A549 (cell line): ENCODE data around the gene ENAH. TPM values are rescaled to one million over a fixed set of nuclear protein-coding genes. Genes with fewer than 3 reads are reported as not detected.
A peak's percentile ranks its signal among the peaks of the same experiment; 100 is the strongest.

Experiments
- ATAC-seq, 2 experiments: fragments of 200-7000 bp in 1 of 2; fragments of >200 bp in 1 of 2; cut with Nextera tagmentation in 1 of 2; cut with Tn5 transposase in 1 of 2; 3 replicates each; pipeline versions ENCODE4 v1.8.0 to v1.9.1; 2018 to 2020; ENCODE audit warnings: mild to moderate bottlenecking in 1 of 2, moderate library complexity in 1 of 2
- CTCF ChIA-PET: fragments of 300-600 bp; sonication (Branson Sonifier 250); formaldehyde crosslinking; extraction: SDS; loops from one replicate; lab custom pipeline; 2021; ENCODE audit warnings: antibody characterized with exemption, inconsistent platforms; lab: Yijun Ruan, JAX
- POLR2A ChIA-PET: fragments of 350-600 bp; formaldehyde crosslinking; extraction: SDS; loops from one replicate; lab custom pipeline; 2021; ENCODE audit warnings: antibody characterized with exemption, inconsistent platforms; lab: Yijun Ruan, JAX
- DNase-seq, 2 experiments: peaks; one replicate each; pipeline versions ENCODE4 v3.0.0 to v3.0.0-alpha.2; 2011 to 2016; ENCODE audit warnings: low read depth in 1 of 2, low spot score in 1 of 2
- FAIRE-seq: peaks from 2 replicates; lab custom pipeline; 2011; peaks lifted over from hg19 to GRCh38; lab: Jason Lieb, UNC
- H3K27ac ChIP-seq, 2 experiments: fragments of >200 bp; sonication (Bioruptor Twin); formaldehyde crosslinking; 3 replicates each; pipeline ENCODE4 v1.5.1; 2016 to 2017
- H3K4me1 ChIP-seq: fragments of >200 bp; sonication (Bioruptor Twin); formaldehyde crosslinking; 3 replicates; pipeline ENCODE4 v1.6.1; 2016
- H3K4me2 ChIP-seq: fragments of >200 bp; sonication (Bioruptor Twin); formaldehyde crosslinking; 3 replicates; pipeline ENCODE4 v1.6.1; 2016
- H3K4me3 ChIP-seq: fragments of >200 bp; sonication (Bioruptor Twin); formaldehyde crosslinking; 3 replicates; pipeline ENCODE4 v1.5.1; 2016
- H3K9me3 ChIP-seq: fragments of >200 bp; sonication (Bioruptor Twin); formaldehyde crosslinking; 3 replicates; pipeline ENCODE4 v1.6.1; 2016
- ATOH8 ChIP-seq: fragments of 250-450 bp; sonication (Bioruptor Pico); IDR thresholded peaks from 2 replicates; pipeline ENCODE4 v1.5.0; 2020; ENCODE audit warnings: low read depth, mild to moderate bottlenecking, moderate library complexity
- BCL3 ChIP-seq: fragments of >200 bp; sonication (Bioruptor Twin); formaldehyde crosslinking; IDR thresholded peaks from 3 replicates; pipeline ENCODE4 v1.6.1; 2016
- CBX2 ChIP-seq: fragments of 200-600 bp; sonication (generic); IDR thresholded peaks from 2 replicates; pipeline ENCODE4 v1.6.1; 2016; ENCODE audit warnings: low read depth, mild to moderate bottlenecking, borderline replicate concordance
- CBX8 ChIP-seq: fragments of 200-600 bp; sonication (generic); IDR thresholded peaks from 2 replicates; pipeline ENCODE4 v1.6.1; 2016
- CEBPB ChIP-seq, 2 experiments: fragments of >200 bp in 1 of 2; sonication (Bioruptor Twin) in 1 of 2; formaldehyde crosslinking in 1 of 2; IDR thresholded peaks; 2 replicates each; pipeline ENCODE4 v1.6.1; 2012 to 2016
- CHD2 ChIP-seq: fragments of 150-350 bp; IDR thresholded peaks from 2 replicates; pipeline ENCODE4 v1.6.1; 2014; ENCODE audit warnings: low read length; ENCODE audit not compliant: partially characterized antibody
- CHD4 ChIP-seq: fragments of 200-600 bp; sonication (generic); IDR thresholded peaks from 2 replicates; pipeline ENCODE4 v1.6.1; 2016; ENCODE audit warnings: antibody characterized with exemption, mild to moderate bottlenecking, borderline replicate concordance
- CTCF ChIP-seq: fragments of >200 bp; sonication (Bioruptor Twin); formaldehyde crosslinking; IDR thresholded peaks from 3 replicates; pipeline ENCODE4 v1.5.1; 2016
- EHMT2 ChIP-seq: fragments of 200-600 bp; sonication (generic); IDR thresholded peaks from 2 replicates; pipeline ENCODE4 v1.6.1; 2016; ENCODE audit warnings: antibody characterized with exemption, low read depth, mild to moderate bottlenecking, moderate library complexity
- EP300 ChIP-seq, 2 experiments: fragments of >200 bp; sonication (Bioruptor Twin); formaldehyde crosslinking; IDR thresholded peaks; 2 replicates in 1 of 2; 3 replicates in 1 of 2; pipeline ENCODE4 v1.6.1; 2016 to 2017
- ESRRA ChIP-seq: fragments of 150-350 bp; IDR thresholded peaks from 2 replicates; pipeline ENCODE4 v1.6.1; 2014; ENCODE audit warnings: mild to moderate bottlenecking, low read length, borderline replicate concordance
- FOSB ChIP-seq: fragments of 250-450 bp; sonication (Bioruptor Pico); IDR thresholded peaks from 2 replicates; pipeline ENCODE4 v1.5.0; 2020; ENCODE audit warnings: mild to moderate bottlenecking, moderate library complexity
- FOSL2 ChIP-seq, 2 experiments: fragments of 450-650 bp in 1 of 2; fragments of >200 bp in 1 of 2; sonication (Bioruptor Twin) in 1 of 2; formaldehyde crosslinking; IDR thresholded peaks; 2 replicates each; pipeline versions ENCODE4 v1.5.0 to v1.6.1; 2016 to 2020; ENCODE audit warnings: mild to moderate bottlenecking in 1 of 2, moderate library complexity in 1 of 2
- FOXS1 ChIP-seq: fragments of 250-450 bp; sonication (Bioruptor Pico); IDR thresholded peaks from 2 replicates; pipeline ENCODE4 v1.5.0; 2020; ENCODE audit warnings: mild to moderate bottlenecking, moderate library complexity
- GATA3 ChIP-seq: IDR thresholded peaks from 2 replicates; pipeline ENCODE4 v1.6.1; 2012; ENCODE audit warnings: borderline replicate concordance
- HDAC2 ChIP-seq: fragments of 200-600 bp; sonication (generic); IDR thresholded peaks from 2 replicates; pipeline ENCODE4 v1.6.1; 2016
- HES2 ChIP-seq: fragments of >200 bp; sonication (Bioruptor Twin); formaldehyde crosslinking; IDR thresholded peaks from 2 replicates; pipeline ENCODE4 v1.6.1; 2016
- HEYL ChIP-seq: fragments of 250-450 bp; sonication (Bioruptor Pico); IDR thresholded peaks from 2 replicates; pipeline ENCODE4 v1.8.0; 2021; ENCODE audit warnings: mild to moderate bottlenecking, moderate library complexity
- HOXB13 ChIP-seq: fragments of 250-450 bp; sonication (Bioruptor Pico); IDR thresholded peaks from 2 replicates; pipeline ENCODE4 v1.5.0; 2020; ENCODE audit warnings: low read depth, mild to moderate bottlenecking, moderate library complexity
- JUN ChIP-seq, 2 experiments: fragments of >200 bp; sonication (Bioruptor Twin); formaldehyde crosslinking; IDR thresholded peaks; 2 replicates in 1 of 2; 3 replicates in 1 of 2; pipeline ENCODE4 v1.6.1; 2016 to 2017
- JUNB ChIP-seq: fragments of >200 bp; sonication (Bioruptor Twin); formaldehyde crosslinking; IDR thresholded peaks from 2 replicates; pipeline ENCODE4 v1.6.1; 2016
- MAFK ChIP-seq: fragments of 450-650 bp; IDR thresholded peaks from 2 replicates; pipeline ENCODE4 v1.6.1; 2014; ENCODE audit not compliant: partially characterized antibody
- NPAS2 ChIP-seq: fragments of 250-450 bp; sonication (Bioruptor Pico); IDR thresholded peaks from 2 replicates; pipeline ENCODE4 v1.8.0; 2022; ENCODE audit warnings: mild to moderate bottlenecking, moderate library complexity, borderline replicate concordance
- POLR2A ChIP-seq: IDR thresholded peaks from 2 replicates; pipeline ENCODE4 v1.6.1; 2012; ENCODE audit warnings: mild to moderate bottlenecking, low read length
- RAD21 ChIP-seq, 2 experiments: fragments of >200 bp in 1 of 2; sonication (Bioruptor Twin) in 1 of 2; formaldehyde crosslinking in 1 of 2; IDR thresholded peaks in 1 of 2; conservative IDR thresholded peaks in 1 of 2; 2 replicates in 1 of 2; 3 replicates in 1 of 2; pipeline ENCODE4 v1.6.1; 2012 to 2018; ENCODE audit warnings: inconsistent platforms in 1 of 2
- RNF2 ChIP-seq: fragments of 200-600 bp; sonication (generic); IDR thresholded peaks from 2 replicates; pipeline ENCODE4 v1.6.1; 2016; ENCODE audit warnings: low read depth, mild to moderate bottlenecking, antibody characterized with exemption, moderate library complexity, borderline replicate concordance
- SMC3 ChIP-seq: fragments of >200 bp; sonication (Bioruptor Twin); formaldehyde crosslinking; IDR thresholded peaks from 3 replicates; pipeline ENCODE4 v1.6.1; 2018; ENCODE audit warnings: inconsistent platforms
- USF2 ChIP-seq: fragments of 450-650 bp; IDR thresholded peaks from 2 replicates; pipeline ENCODE4 v1.6.1; 2014; ENCODE audit warnings: antibody characterized with exemption
- ZC3H11A ChIP-seq: fragments of 450-650 bp; IDR thresholded peaks from 2 replicates; pipeline ENCODE4 v1.6.1; 2014; ENCODE audit warnings: antibody characterized with exemption, mild to moderate bottlenecking
- WGBS: methylation state at CpG from one replicate; pipeline ENCODE4 v1.1.6; 2017; ENCODE audit errors: missing lambda C conversion rate; 5-methylcytosine and 5-hydroxymethylcytosine counted together
- polyA plus RNA-seq, 4 experiments: library from polyadenylated mRNA; depleted of rRNA in 3 of 4; stranded (reverse); fragments of >200 nt; fragmentation: RNase III in 1 of 4; extraction: RNeasy Plus Mini Kit Qiagen cat#74134 plus additional on column Dnase treatment in 1 of 4; gene quantifications; 2 replicates in 3 of 4; 3 replicates in 1 of 4; pipeline ENCODE4 v1.2.3, GENCODE V29; 2011 to 2017

Gene ENAH
- polyA plus RNA-seq, 2 of the 4 experiments (the other 2 are of a cell fraction) = 142 to 155 TPM

- peak; percentile 46 for FAIRE-seq
- ChIA-PET POLR2A (no interaction called here), CTCF (interaction anchor here (0.7 to 1.9 kb wide), 7 partner anchors 23 to 176 kb away, joined by 3 to 7 read pairs (median 3); no protein-coding TSS in a partner anchor)
Measured at GRCh38 chr1:225603538-225604354, 49.2 kb downstream of the ENAH start.

GRCh38 chr1:225602590-225603206 lies 50.2 kb downstream of the ENAH start:
- Histone ChIP-seq H3K9me3 (0 out of 3 replicates have a peak, but pooled peaks cover 9% of the 10 kb centered on the region), H3K4me3 (no peak overlapping the region; the same call in 2 of the 3 replicates), H3K4me1 (peaks cover 67% of the 10 kb centered on the region), H3K4me2 (peak overlapping the region; percentile 63), H3K27ac (peak overlapping the region in 1 of 2 experiments; percentile 26; a peak in 1 of 6 replicates)
- POLR2A ChIA-PET = no interaction called here
- ATAC-seq = no peak
- CTCF ChIA-PET = interaction anchor here (0.6 to 1.9 kb wide), 5 partner anchors 73 to 223 kb away, joined by 3 to 7 read pairs (median 3); no protein-coding TSS in a partner anchor
- TF ChIP-seq JUNB (no peak), FOSL2 (IDR thresholded peaks at IDR 0.05) (no peak), FOSL2 (CRISPR knock-in tag; IDR thresholded peaks at IDR 0.05) (no peak), USF2 (no peak), CBX2 (no peak), CTCF (no peak), BCL3 (no peak), RAD21 (conservative IDR thresholded peaks at IDR 0.05 in 1 of 2, IDR thresholded peaks at IDR 0.05 in 1 of 2) (no peak), JUN (IDR thresholded peaks at IDR 0.05) (no peak), FOSB (CRISPR knock-in tag) (no peak), EHMT2 (no peak), HES2 (no peak), POLR2A (no peak), CBX8 (no peak), HEYL (CRISPR knock-in tag) (no peak), CHD2 (no peak), HOXB13 (CRISPR knock-in tag) (no peak), HDAC2 (no peak)
- peak; percentile 13 for FAIRE-seq
- 0% methylated on average over 1 of the region's 1 CpG for WGBS
- no peak for DNase-seq

More at GRCh38 chr1:225603538-225604354, 49.2 kb downstream of the ENAH start:
- peak; percentile 37 to 55 for DNase-seq
- Histone ChIP-seq H3K4me2 (peak overlapping the region; percentile 63), H3K4me1 (peaks cover 67% of the 10 kb centered on the region), H3K27ac (peak overlapping the region; percentile 26 to 57; a peak in 4 of 6 replicates), H3K9me3 (0 out of 3 replicates have a peak, but pooled peaks cover 9% of the 10 kb centered on the region), H3K4me3 (no peak overlapping the region)
- ATAC-seq = peak in 1 of 2 experiments; percentile 73; a peak in 3 of 6 replicates
- TF ChIP-seq SMC3 = no peak
- no peak for TF ChIP-seq ZC3H11A
- peak; percentile 67 for TF ChIP-seq MAFK
- no peak for TF ChIP-seq NPAS2 (CRISPR knock-in tag)
- no peak for TF ChIP-seq FOXS1
- TF ChIP-seq JUN (IDR thresholded peaks at IDR 0.05) = no peak
- TF ChIP-seq FOSB (CRISPR knock-in tag) = no peak
- TF ChIP-seq CHD4 = no peak
- TF ChIP-seq ESRRA = no peak
- no peak for TF ChIP-seq GATA3
- TF ChIP-seq RNF2 = no peak
- peak; percentile 50; the same call in 1 of the 2 replicates for TF ChIP-seq FOSL2 (IDR thresholded peaks at IDR 0.05)
- peak; percentile 89 for TF ChIP-seq FOSL2 (CRISPR knock-in tag; IDR thresholded peaks at IDR 0.05)
- no peak for TF ChIP-seq EP300 (IDR thresholded peaks at IDR 0.05)
- TF ChIP-seq CEBPB (IDR thresholded peaks at IDR 0.05) = no peak
- no peak for TF ChIP-seq ATOH8
- TF ChIP-seq BCL3 = no peak
